ENCODE measurements around the gene TIGD2.

TIGD2 gene

DNA sequence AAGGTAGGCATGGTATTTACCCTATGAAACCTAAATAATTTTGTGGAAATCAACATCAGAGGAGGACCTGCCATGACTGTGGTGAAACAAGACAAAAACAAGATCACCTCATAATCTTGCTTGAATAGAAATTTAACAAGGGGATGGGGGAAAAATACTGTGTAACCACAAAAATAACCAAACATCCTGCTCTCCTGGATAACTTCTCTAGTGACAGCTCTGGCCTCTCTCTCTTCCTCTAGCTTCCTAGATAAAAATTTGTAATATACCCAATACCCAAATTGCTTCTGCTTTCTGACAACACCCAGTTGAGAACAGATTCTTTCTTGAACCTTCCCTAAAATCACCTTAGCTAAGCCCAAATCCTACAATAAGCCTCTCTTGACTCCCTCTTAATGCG lies 11.9 kb upstream of the TIGD2 start:
- H3K9me3 ChIP-seq (ENCODE audit: control insufficient read depth, low read length): no peaks in the 10 kb centered on the region
- DNase-seq: no peak
- no peak overlapping the region for H3K27ac ChIP-seq (ENCODE audit: insufficient read depth, low read length, poor library complexity, severe bottlenecking)
- H3K36me3 ChIP-seq (ENCODE audit: control insufficient read depth, insufficient read depth, low read length): no peaks in the 10 kb centered on the region
- no peaks in the 10 kb centered on the region for H3K27me3 ChIP-seq (replicated peaks; ENCODE audit: control insufficient read depth, insufficient read depth, low read length, poor library complexity, severe bottlenecking)
- no peaks in the 10 kb centered on the region for H3K4me1 ChIP-seq (ENCODE audit: control insufficient read depth, insufficient read depth, low read length, poor library complexity, severe bottlenecking)
- no peak overlapping the region for H3K4me3 ChIP-seq (ENCODE audit: insufficient read depth, low read depth, low read length, poor library complexity, severe bottlenecking)

DNA sequence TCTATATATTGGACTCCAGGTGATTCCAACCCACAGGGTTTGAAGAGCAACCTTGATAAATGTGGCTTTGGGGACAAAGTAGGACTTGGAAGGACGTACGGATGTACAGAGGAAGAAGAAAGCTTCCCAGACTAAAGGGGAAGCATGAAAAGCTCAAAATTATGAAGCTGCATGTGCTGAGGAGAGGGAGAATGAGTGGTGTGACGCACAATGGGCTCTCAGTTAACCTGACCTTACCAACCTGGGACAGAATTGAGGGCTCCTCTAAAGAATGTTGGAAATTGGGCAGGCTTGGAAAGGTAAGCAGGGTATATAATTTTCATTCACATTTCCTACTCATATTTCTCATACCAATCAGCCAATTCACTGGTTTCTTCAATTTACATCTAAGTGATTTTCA lies 10.5 kb upstream of the TIGD2 start:
- DNase-seq: no peak
- H3K27ac ChIP-seq (ENCODE audit: insufficient read depth, low read length, poor library complexity, severe bottlenecking): no peak overlapping the region
- H3K4me3 ChIP-seq (ENCODE audit: insufficient read depth, low read depth, low read length, poor library complexity, severe bottlenecking): no peak overlapping the region
- H3K4me1 ChIP-seq (ENCODE audit: control insufficient read depth, insufficient read depth, low read length, poor library complexity, severe bottlenecking): no peaks in the 10 kb centered on the region
- H3K9me3 ChIP-seq (ENCODE audit: control insufficient read depth, low read length): no peaks in the 10 kb centered on the region
- H3K27me3 ChIP-seq (replicated peaks; ENCODE audit: control insufficient read depth, insufficient read depth, low read length, poor library complexity, severe bottlenecking): no peaks in the 10 kb centered on the region
- no peaks in the 10 kb centered on the region for H3K36me3 ChIP-seq (ENCODE audit: control insufficient read depth, insufficient read depth, low read length)

DNA sequence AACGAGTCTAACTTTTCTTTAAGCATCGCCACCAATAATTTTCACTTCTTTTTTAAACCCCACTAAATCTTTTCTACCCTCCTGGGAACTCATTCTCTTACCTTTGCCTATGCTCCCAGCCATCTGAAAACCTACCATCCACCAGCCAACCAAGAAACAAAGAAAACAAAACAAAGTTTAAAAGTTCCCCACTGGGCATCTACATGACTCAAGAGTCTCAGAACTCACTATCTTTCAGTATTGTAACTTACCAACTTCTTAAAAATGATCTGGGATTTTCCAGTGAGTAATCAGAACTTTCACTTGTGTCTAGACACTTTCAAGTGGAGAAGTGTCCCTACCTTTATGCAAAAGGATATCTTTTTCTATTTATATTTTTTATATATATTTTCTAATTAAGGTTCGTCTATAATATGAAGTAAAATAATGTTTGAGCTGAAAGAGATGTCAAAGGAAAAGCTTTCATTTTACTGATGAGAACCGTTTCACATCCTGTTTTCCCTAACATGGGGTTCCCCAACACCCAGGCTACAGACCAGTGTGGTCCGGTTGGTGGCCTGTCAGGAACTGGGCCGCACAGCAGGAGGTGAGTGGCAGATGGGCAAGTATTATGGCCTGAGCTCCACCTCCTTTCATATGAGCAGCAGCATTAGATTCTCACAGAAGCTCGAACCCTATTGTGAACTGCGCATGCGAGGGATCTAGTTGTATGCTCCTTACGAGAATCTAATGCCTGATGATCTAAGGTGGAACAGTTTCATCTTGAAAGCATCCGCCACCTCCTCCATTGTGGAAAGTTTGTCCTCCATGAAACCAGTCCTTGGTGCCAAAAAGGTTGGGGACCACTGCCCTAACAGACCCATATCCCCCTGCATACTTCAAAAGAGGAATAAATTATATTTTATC lies 9.8 kb upstream of the TIGD2 start:
- Histone ChIP-seq H3K4me3 (ENCODE audit: insufficient read depth, low read depth, low read length, poor library complexity, severe bottlenecking) (no peak overlapping the region), H3K36me3 (ENCODE audit: control insufficient read depth, insufficient read depth, low read length) (no peaks in the 10 kb centered on the region), H3K27ac (ENCODE audit: insufficient read depth, low read length, poor library complexity, severe bottlenecking) (no peak overlapping the region), H3K4me1 (ENCODE audit: control insufficient read depth, insufficient read depth, low read length, poor library complexity, severe bottlenecking) (no peaks in the 10 kb centered on the region), H3K9me3 (ENCODE audit: control insufficient read depth, low read length) (no peaks in the 10 kb centered on the region), H3K27me3 (replicated peaks; ENCODE audit: control insufficient read depth, insufficient read depth, low read length, poor library complexity, severe bottlenecking) (no peaks in the 10 kb centered on the region)
- no peak for DNase-seq

DNA sequence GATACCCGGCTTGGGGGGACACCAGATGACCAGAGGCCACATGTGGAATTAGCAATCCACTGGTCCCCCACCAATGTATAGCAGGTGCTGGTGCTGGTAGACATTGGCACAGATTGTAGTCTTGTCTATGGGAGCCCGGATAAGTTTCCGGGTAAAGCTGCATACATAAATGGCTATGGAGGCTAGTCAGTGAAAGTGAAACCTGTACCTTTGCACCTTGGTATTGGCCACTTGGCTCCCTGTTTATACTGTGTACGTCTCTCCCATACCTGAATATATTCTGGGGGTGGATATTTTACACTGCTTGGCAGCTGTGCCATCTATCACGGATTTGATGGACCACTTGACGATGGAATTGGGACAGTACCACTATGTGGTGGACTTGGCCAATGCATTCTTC lies 5.6 kb upstream of the TIGD2 start:
- DNase-seq: no peak
- H3K27ac ChIP-seq (ENCODE audit: insufficient read depth, low read length, poor library complexity, severe bottlenecking): no peak overlapping the region

DNA sequence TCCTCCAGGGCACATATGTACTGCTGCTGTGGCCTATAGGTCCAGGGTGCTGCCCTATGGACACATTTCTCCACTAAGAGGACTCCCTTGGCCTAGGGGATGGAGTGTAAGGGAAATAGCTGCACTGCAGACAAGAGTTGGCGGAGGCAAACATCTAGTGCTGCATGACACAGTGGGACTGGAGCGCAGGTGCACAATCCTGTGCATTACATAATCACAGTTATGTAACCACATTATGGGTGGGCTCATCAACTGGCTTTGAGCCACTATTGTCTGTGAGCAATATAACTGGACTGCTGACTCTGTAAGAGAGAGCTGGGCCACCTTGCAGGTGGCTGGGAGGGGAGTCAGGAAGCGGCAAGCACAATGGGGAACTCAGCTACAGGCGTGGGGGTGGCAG lies 3.2 kb upstream of the TIGD2 start:
- H3K27ac ChIP-seq (ENCODE audit: insufficient read depth, low read length, poor library complexity, severe bottlenecking): no peak overlapping the region
- no peaks in the 10 kb centered on the region for H3K9me3 ChIP-seq (ENCODE audit: control insufficient read depth, low read length)
- H3K36me3 ChIP-seq (ENCODE audit: control insufficient read depth, insufficient read depth, low read length): no peaks in the 10 kb centered on the region
- H3K27me3 ChIP-seq (replicated peaks; ENCODE audit: control insufficient read depth, insufficient read depth, low read length, poor library complexity, severe bottlenecking): no peaks in the 10 kb centered on the region
- peaks cover 6% of the 10 kb centered on the region for H3K4me1 ChIP-seq (ENCODE audit: control insufficient read depth, insufficient read depth, low read length, poor library complexity, severe bottlenecking)
- DNase-seq: no peak
- no peak overlapping the region for H3K4me3 ChIP-seq (ENCODE audit: insufficient read depth, low read depth, low read length, poor library complexity, severe bottlenecking)

More for the DNA sequence above, 5.6 kb upstream of the TIGD2 start:
- Histone ChIP-seq H3K36me3 (ENCODE audit: control insufficient read depth, insufficient read depth, low read length) (no peaks in the 10 kb centered on the region), H3K4me1 (ENCODE audit: control insufficient read depth, insufficient read depth, low read length, poor library complexity, severe bottlenecking) (no peaks in the 10 kb centered on the region), H3K9me3 (ENCODE audit: control insufficient read depth, low read length) (no peaks in the 10 kb centered on the region), H3K27me3 (replicated peaks; ENCODE audit: control insufficient read depth, insufficient read depth, low read length, poor library complexity, severe bottlenecking) (no peaks in the 10 kb centered on the region), H3K4me3 (ENCODE audit: insufficient read depth, low read depth, low read length, poor library complexity, severe bottlenecking) (no peak overlapping the region)

DNA sequence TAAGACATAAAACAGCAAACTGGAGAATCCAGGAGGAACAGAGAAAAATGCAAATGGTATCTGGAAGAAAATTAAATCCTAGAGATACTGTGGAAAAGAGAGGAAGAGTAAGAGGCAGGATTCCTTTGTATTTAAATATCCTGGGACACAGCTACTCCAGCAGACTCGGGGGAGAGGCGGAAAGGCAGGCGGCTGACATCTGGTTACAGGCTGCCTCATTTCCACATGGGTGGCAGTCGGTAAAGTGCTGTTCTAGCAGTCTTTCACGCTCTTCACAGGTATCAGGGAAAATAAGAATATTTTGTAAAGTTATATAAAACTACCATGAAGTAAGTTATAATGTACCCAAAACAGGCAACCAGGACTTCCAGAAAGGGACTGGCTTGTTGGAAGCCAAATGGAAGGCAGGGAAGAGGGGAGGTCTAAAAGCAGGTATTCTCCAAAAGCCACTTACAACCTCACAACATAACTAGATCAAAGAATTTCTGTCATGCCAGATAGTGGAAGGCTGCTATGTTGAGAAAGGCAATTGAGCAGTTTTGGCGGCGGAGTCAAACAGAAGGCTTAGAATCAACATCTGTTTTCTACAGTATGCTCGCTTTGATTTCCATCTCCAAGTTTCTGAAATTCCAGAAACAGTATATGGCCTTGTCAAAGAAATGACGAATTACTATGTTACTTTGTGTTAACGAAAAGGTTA lies 1.3 kb upstream of the TIGD2 start:
- no peaks in the 10 kb centered on the region for H3K27me3 ChIP-seq (replicated peaks; ENCODE audit: control insufficient read depth, insufficient read depth, low read length, poor library complexity, severe bottlenecking)
- DNase-seq: no peak
- H3K27ac ChIP-seq (ENCODE audit: insufficient read depth, low read length, poor library complexity, severe bottlenecking): no peak overlapping the region
- H3K4me1 ChIP-seq (ENCODE audit: control insufficient read depth, insufficient read depth, low read length, poor library complexity, severe bottlenecking): peaks cover 6% of the 10 kb centered on the region
- peak overlapping the region; percentile 92 for H3K4me3 ChIP-seq (ENCODE audit: insufficient read depth, low read depth, low read length, poor library complexity, severe bottlenecking)
- H3K9me3 ChIP-seq (ENCODE audit: control insufficient read depth, low read length): no peaks in the 10 kb centered on the region
- no peaks in the 10 kb centered on the region for H3K36me3 ChIP-seq (ENCODE audit: control insufficient read depth, insufficient read depth, low read length)

DNA sequence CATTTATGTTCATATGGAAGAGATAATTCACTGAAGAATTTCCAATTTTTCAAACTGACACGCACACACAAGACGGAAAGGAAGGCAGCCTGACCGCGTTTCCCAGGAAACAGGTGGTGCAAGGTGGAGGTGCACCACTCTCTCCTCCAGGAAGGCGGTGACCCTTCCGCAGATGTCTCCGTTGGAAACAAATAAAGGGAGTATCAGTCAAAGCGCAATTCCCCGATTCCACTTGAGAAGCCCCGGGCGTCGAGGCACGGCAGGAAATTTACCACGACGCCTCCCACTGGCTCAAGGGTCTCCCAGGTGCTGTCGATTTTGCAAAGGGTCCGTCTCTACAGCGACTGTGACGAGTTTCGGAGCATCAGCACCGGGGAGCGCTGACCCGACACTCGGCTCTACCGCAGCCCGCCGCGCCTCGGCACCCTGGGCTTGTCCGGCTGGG lies 770 bp upstream of the TIGD2 start:
- Histone ChIP-seq H3K4me3 (ENCODE audit: insufficient read depth, low read depth, low read length, poor library complexity, severe bottlenecking) (peak overlapping the region; percentile 92), H3K9me3 (ENCODE audit: control insufficient read depth, low read length) (no peaks in the 10 kb centered on the region), H3K27ac (ENCODE audit: insufficient read depth, low read length, poor library complexity, severe bottlenecking) (peak overlapping the region; percentile 71), H3K4me1 (ENCODE audit: control insufficient read depth, insufficient read depth, low read length, poor library complexity, severe bottlenecking) (peaks cover 6% of the 10 kb centered on the region), H3K27me3 (replicated peaks; ENCODE audit: control insufficient read depth, insufficient read depth, low read length, poor library complexity, severe bottlenecking) (no peaks in the 10 kb centered on the region), H3K36me3 (ENCODE audit: control insufficient read depth, insufficient read depth, low read length) (no peaks in the 10 kb centered on the region)
- DNase-seq: no peak

DNA sequence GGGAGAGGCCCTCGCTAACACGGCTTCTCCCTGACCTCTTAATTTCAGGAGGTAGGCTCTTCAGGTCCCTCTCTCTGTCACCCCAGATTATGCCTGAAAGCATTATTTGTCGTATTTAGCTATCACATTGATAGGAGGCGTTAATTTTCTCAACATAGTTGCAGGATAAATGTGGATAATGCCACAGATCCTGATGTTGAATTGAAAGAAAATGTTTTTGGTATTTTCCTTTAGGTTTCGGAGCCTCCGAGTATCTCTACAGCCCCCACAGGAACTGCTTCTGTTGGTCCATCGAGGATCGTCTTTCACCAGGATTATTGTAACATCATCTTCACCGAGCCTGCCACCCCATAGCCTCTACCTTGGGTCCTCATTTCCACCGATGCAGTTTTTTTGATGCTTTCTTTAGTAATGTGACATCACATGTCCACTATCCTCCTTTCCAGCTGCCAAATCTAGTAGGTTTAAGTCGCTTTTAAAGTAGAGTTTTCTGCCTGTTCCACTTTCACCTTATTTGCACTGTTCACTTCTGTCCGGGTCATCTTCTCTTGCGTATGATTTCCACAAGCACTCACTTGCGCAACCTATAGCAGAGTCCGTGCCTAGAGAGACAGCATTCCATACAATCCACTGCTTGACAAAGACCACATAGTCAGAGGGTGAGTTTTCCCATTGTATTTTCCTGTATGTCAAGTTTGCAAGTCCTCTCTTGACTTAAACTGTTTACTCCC lies 665 bp downstream of the TIGD2 start:
- Histone ChIP-seq H3K36me3 (ENCODE audit: control insufficient read depth, insufficient read depth, low read length) (no peaks in the 10 kb centered on the region), H3K4me1 (ENCODE audit: control insufficient read depth, insufficient read depth, low read length, poor library complexity, severe bottlenecking) (peaks cover 6% of the 10 kb centered on the region), H3K27me3 (replicated peaks; ENCODE audit: control insufficient read depth, insufficient read depth, low read length, poor library complexity, severe bottlenecking) (no peaks in the 10 kb centered on the region), H3K9me3 (ENCODE audit: control insufficient read depth, low read length) (no peaks in the 10 kb centered on the region), H3K4me3 (ENCODE audit: insufficient read depth, low read depth, low read length, poor library complexity, severe bottlenecking) (peak overlapping the region; percentile 92), H3K27ac (ENCODE audit: insufficient read depth, low read length, poor library complexity, severe bottlenecking) (peak overlapping the region; percentile 71)
- no peak for DNase-seq

DNA sequence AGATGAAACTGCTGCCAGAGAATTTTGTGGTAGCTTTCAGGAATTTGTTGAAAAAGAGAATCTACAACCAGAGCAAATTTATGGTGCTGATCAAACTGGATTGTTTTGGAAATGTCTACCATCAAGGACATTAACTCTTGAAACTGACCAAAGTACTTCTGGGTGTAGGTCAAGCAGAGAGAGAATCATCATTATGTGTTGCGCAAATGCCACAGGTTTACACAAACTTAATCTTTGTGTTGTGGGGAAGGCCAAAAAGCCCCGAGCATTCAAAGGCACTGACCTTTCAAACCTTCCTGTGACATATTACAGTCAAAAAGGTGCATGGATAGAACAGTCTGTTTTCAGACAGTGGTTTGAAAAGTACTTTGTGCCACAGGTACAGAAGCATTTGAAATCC lies 2.1 kb downstream of the TIGD2 start:
- H3K4me1 ChIP-seq (ENCODE audit: control insufficient read depth, insufficient read depth, low read length, poor library complexity, severe bottlenecking): peaks cover 6% of the 10 kb centered on the region
- no peaks in the 10 kb centered on the region for H3K9me3 ChIP-seq (ENCODE audit: control insufficient read depth, low read length)
- no peak overlapping the region for H3K27ac ChIP-seq (ENCODE audit: insufficient read depth, low read length, poor library complexity, severe bottlenecking)
- no peaks in the 10 kb centered on the region for H3K27me3 ChIP-seq (replicated peaks; ENCODE audit: control insufficient read depth, insufficient read depth, low read length, poor library complexity, severe bottlenecking)
- no peaks in the 10 kb centered on the region for H3K36me3 ChIP-seq (ENCODE audit: control insufficient read depth, insufficient read depth, low read length)
- no peak overlapping the region for H3K4me3 ChIP-seq (ENCODE audit: insufficient read depth, low read depth, low read length, poor library complexity, severe bottlenecking)
- DNase-seq: no peak

Data from effector memory CD4-positive, alpha-beta T cell (primary cell).